Measurements from ENCODE around the gene FBXW11. TPM values are rescaled to one million over a fixed set of nuclear protein-coding genes. Genes with fewer than 3 reads are reported as not detected.

The FBXW11 gene
- total RNA-seq, 2 donors from 2014 or later = 76.3 to 81.7 TPM

DNA sequence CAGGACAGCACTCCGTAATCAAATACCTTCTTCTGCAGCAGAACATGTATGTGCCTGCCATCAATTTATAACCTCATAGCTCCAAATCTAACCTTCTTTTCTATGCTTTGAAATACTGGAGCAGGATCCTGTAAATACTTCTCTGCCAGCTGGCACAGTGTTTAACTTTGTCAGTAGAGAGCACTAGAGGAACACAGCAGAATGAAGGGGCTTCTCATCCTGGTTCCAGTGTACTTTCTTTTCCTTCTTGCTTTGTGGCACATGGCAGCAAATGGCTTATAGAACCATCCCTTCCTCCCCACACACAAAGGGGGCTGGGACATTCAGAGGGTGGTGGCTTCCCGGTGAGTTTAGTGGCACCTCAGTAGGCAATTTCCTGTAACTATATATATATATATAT, 3.8 kb upstream of the FBXW11 start:
- Histone ChIP-seq H3K9me3 (no peaks in the 10 kb centered on the region), H3K4me1 (peaks cover 0 to 13% of the 10 kb centered on the region in 2 donors), H3K27ac (no peak overlapping the region), H3K4me3 (no peak overlapping the region), H3K27me3 (no peaks in the 10 kb centered on the region), H3K36me3 (no peaks in the 10 kb centered on the region)
- no peak for DNase-seq (ENCODE audit: low spot score)
- TF ChIP-seq, protein P1, sequence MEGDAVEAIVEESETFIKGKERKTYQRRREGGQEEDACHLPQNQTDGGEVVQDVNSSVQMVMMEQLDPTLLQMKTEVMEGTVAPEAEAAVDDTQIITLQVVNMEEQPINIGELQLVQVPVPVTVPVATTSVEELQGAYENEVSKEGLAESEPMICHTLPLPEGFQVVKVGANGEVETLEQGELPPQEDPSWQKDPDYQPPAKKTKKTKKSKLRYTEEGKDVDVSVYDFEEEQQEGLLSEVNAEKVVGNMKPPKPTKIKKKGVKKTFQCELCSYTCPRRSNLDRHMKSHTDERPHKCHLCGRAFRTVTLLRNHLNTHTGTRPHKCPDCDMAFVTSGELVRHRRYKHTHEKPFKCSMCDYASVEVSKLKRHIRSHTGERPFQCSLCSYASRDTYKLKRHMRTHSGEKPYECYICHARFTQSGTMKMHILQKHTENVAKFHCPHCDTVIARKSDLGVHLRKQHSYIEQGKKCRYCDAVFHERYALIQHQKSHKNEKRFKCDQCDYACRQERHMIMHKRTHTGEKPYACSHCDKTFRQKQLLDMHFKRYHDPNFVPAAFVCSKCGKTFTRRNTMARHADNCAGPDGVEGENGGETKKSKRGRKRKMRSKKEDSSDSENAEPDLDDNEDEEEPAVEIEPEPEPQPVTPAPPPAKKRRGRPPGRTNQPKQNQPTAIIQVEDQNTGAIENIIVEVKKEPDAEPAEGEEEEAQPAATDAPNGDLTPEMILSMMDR (IDR thresholded peaks at IDR 0.05) = no peak

- TF ChIP-seq, protein P1 (IDR thresholded peaks at IDR 0.05) = no peak
- no peak overlapping the region for H3K27ac ChIP-seq
- no peaks in the 10 kb centered on the region for H3K27me3 ChIP-seq
- no peak for DNase-seq (ENCODE audit: low spot score)
- no peaks in the 10 kb centered on the region for H3K9me3 ChIP-seq
- no peak overlapping the region for H3K4me3 ChIP-seq
- peaks cover 0 to 19% of the 10 kb centered on the region in 2 donors for H3K4me1 ChIP-seq
- no peaks in the 10 kb centered on the region for H3K36me3 ChIP-seq
Measured at GRCh38 chr5:172009536-172010270, 3.3 kb upstream of the FBXW11 start.

DNA sequence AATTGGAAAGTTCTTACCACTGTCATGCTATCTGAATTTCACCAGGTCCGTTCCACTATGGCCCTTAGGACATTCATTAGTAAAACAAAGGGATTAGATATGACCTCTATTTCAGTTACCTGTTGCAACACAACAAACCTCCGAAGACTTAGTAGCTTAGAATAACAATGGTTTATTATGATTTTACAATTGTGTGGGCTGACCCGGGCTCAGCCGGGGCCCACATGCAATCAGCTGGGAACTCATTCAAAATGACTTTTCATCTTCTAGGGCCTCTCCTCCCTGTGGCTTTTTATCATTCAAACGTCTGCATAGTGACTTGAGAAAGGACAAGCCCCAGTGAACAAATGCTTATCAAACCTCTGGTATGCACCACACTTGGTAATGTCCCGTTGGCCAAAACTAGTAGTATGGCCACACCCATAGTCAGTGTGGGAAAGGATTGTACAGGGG, 2.3 kb upstream of the FBXW11 start:
- Histone ChIP-seq H3K27ac (no peak overlapping the region), H3K27me3 (no peaks in the 10 kb centered on the region), H3K36me3 (no peaks in the 10 kb centered on the region), H3K9me3 (no peaks in the 10 kb centered on the region), H3K4me1 (peaks cover 0 to 29% of the 10 kb centered on the region in 2 donors), H3K4me3 (no peak overlapping the region)
- TF ChIP-seq, protein P1 (IDR thresholded peaks at IDR 0.05) = no peak
- no peak for DNase-seq (ENCODE audit: low spot score)

DNA sequence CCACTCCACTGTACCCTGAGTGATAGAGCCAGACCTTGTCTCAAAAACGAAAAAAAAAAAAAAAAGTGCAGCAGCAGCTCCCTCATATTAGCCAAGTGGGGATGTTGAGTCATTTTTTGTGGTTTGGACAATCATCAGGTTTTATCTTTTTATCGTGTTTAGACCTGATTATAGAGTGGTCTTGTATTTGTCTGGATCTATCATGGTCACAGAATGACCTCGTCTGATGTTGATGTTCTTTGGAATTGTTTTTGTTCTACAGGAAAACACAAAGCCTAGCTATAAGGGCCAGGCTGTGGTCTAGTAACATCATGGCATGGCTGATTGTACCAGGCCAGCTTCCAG, 1.6 kb upstream of the FBXW11 start:
- H3K4me1 ChIP-seq = peaks cover 0 to 35% of the 10 kb centered on the region in 2 donors
- no peak overlapping the region for H3K4me3 ChIP-seq
- no peaks in the 10 kb centered on the region for H3K27me3 ChIP-seq
- no peak for DNase-seq (ENCODE audit: low spot score)
- H3K36me3 ChIP-seq = no peaks in the 10 kb centered on the region
- H3K27ac ChIP-seq = no peak overlapping the region
- no peaks in the 10 kb centered on the region for H3K9me3 ChIP-seq
- TF ChIP-seq, protein P1 (IDR thresholded peaks at IDR 0.05) = no peak

DNA sequence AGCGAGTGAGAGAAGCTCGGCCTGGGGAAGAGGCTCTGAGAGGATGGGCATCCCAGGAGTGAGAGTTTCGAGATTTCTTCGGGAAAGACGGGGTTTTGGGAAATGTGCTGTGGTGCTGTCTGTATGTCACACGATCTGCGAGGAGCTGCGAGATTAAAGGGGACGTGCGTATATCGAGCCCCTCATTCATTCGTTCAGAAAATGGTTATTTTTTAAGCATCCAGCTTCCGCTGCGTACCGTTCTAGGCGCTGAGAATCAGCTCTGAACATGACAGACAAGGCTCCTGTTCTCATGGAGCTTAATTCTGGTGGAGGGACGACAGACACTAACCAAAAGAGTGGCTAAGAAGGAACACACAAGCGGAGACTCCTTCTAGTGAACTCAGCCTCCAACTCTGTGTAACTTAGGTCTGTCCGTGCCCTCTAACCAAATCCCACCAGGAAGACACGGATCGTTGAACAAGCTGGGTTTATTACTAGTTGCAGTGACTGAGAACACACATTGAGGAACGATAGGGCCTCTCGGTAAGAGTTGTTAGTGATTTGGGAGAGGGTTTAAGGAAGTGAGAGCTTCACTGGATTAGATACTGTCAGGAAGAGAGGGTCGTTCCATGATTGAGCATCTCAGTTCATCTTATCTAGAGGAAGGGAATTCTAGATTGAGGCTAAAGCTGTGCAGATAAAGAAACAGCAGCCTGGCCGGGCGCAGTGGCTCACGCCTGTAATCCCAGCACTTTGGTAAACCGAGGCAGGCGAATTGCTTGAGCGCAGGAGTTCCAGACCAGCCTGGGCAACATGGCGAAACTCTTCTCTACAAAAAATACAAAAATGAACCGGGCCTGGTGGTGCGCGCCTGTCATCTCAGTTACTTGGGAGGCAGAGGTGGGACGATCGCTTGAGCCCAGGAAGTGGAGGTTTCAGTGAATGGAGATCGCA, 1.0 kb upstream of the FBXW11 start:
- peaks cover 0 to 40% of the 10 kb centered on the region in 2 donors for H3K4me1 ChIP-seq

More for the DNA sequence above, 1.0 kb upstream of the FBXW11 start:
- TF ChIP-seq, protein P1 (IDR thresholded peaks at IDR 0.05) = no peak
- Histone ChIP-seq H3K4me3 (peak overlapping the region; percentile 80 to 84), H3K27me3 (no peaks in the 10 kb centered on the region), H3K27ac (peak overlapping the region; percentile 96 to 97), H3K36me3 (no peaks in the 10 kb centered on the region), H3K9me3 (no peaks in the 10 kb centered on the region)
- no peak for DNase-seq (ENCODE audit: low spot score)

All from right atrium auricular region (tissue), 2 donors.